Prostate gland (tissue), 2 donors: Measurements from ENCODE around the gene HSPH1.

Experiments used
- CTCF ChIP-seq, 4 experiments: fragments of 200-600 bp in 2 of 4; fragments of 450-650 bp in 2 of 4; sonication (generic) in 2 of 4; IDR thresholded peaks; 1 replicate in 3 of 4; 2 replicates in 1 of 4; pipeline ENCODE4 v1.5.1; 2016 to 2019; ENCODE audit warnings: antibody characterized with exemption in 4 of 4, mild to moderate bottlenecking in 2 of 4, moderate library complexity in 2 of 4
- POLR2A ChIP-seq: fragments of 450-650 bp; IDR thresholded peaks from one replicate; pipeline ENCODE4 v1.6.1; 2016; ENCODE audit warnings: antibody characterized with exemption, mild to moderate bottlenecking
- POLR2AphosphoS5 ChIP-seq: sonication (generic); formaldehyde crosslinking; IDR thresholded peaks from one replicate; pipeline ENCODE4 v1.6.1; 2017; ENCODE audit warnings: antibody characterized with exemption

GRCh38 chr13:31129419-31129818 is 32.3 kb downstream of the HSPH1 start:
- TF ChIP-seq CTCF (IDR thresholded peaks at IDR 0.05), result no peak
- TF ChIP-seq POLR2A, result no peak
- no peak for TF ChIP-seq POLR2AphosphoS5
